GM19438 (cell line): ENCODE results near the gene AMN1.
"Not testable (repeated sequence)": the region's sequence is repeated elsewhere in the genome, so short reads cannot be mapped to it uniquely, and the experiment has no call there.

Experiments
- ATAC-seq: cut with Tn5 transposase; IDR thresholded peaks from one replicate; pipeline ENCODE4 v1.9.1; 2021; ENCODE audit warnings: low read depth; ENCODE audit not compliant: unreplicated experiment

AMN1 gene

DNA sequence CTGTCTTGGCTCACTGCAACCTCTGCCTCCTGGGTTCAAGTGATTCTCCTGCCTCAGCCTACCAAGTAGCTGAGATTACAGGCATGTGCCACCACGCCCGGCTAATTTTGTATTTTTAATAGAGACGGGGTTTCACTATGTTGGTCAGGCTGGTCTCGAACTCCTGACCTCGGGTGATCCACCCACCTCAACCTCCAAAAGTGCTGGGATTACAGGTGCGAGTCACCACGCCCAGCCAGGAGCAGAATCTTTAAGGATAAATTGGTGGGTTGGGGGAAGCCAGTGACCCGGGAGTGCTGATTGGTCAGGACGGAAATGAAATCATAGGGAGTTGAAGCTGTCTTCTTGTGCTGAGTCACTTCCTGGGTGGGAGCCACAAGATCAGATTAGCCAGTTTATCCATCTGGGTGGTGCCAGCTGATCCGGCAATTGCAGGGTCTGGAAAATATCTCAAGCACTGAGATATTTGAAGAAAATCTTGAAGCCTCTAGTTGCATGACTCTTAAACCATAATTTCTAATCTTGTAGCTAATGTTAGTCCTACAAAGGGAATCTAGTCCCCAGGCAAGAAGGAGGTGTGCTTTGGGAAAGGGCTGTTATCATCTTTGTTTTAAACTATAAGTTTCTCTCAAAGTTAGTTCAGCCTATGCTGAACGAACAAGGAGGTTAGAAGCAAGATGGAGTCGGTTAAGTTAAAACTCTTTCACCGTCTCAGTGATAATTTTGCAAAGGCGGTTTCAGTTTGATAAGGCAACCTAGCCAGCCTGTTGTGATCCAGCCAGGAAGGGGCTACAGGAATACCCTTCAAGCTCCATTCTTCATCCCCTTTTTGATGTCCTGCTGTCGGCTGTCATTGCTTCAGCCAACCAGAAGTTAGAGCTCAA is 5.0 kb upstream of the AMN1 start:
- ATAC-seq, result not testable (repeated sequence)

- ATAC-seq, result no peak
These were observed 4.2 kb upstream of the AMN1 start for GRCh38 chr12:31732926-31733548.

GRCh38 chr12:31731203-31731602 is 2.4 kb upstream of the AMN1 start:
- ATAC-seq, result not testable (repeated sequence)

GRCh38 chr12:31729705-31730104 is 884 bp upstream of the AMN1 start:
- ATAC-seq, result no peak

DNA sequence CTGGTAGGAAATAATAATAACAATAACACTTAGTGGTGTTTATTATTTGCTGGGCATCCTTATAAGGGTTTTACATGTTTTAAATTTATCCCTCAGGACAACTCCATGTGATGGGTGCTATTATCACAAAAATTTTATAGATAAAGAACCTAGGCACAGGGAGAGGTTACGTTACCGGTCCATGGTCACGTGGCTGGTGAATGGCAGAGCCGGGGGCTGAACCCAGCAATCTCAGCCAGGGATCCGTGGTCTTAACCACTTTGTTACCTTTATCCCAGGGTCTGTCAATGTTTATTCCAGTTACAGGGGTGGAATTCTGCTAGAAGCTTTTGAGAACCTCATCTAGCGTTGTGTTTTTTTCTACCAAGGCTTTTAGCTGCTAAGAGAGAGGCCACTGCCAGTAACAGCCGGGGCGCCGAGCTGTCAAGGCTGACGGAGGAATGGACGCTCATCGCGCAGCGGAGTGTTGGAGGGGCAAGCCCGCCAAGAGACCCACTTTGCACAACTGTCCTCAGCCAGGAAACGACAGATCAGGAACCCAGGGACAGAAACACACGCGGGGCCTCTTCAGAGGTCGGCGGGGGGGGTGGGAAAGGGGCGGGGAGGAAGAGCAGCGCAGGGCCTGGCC is 418 bp downstream of the AMN1 start:
- ATAC-seq, result no peak

GRCh38 chr12:31727192-31727591 is 1.6 kb downstream of the AMN1 start:
- ATAC-seq, result no peak

GRCh38 chr12:31726575-31726974 is 2.2 kb downstream of the AMN1 start:
- ATAC-seq, result no peak

GRCh38 chr12:31724557-31724956 is 4.3 kb downstream of the AMN1 start:
- no peak for ATAC-seq

- no peak for ATAC-seq
These were observed 6.2 kb downstream of the AMN1 start for GRCh38 chr12:31722580-31722979.

- not testable (repeated sequence) for ATAC-seq
These were observed 10.2 kb downstream of the AMN1 start for GRCh38 chr12:31718542-31719198.

- not testable (repeated sequence) for ATAC-seq
These were observed 11.8 kb downstream of the AMN1 start for GRCh38 chr12:31716998-31717397.

DNA sequence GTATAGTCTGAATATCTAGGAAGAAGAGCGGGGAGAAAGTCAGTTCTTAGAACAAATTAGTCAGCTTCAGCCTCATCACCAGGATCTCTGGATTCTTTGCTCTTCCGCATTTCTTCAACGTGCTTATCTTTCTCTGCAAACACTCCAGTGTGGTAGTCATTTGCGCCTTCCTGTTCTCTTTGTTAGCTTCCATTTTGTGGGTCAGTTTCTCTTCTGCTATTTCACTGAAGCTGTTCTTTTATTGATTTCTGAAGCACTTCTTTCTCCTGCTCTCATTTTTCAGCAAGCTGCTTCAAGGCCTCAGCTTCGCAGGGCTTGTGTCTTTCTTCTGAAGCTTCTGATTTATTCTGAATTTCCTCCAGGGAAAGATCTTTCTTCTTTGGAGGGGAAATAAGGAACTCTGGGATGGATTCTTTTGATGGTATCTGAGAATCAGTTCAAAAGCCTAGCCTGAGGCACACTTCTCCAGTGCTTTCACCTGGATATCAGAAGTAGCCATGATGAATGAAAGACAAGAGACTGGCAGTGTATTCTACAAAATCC is 13.5 kb downstream of the AMN1 start:
- peak; percentile 82 for ATAC-seq

DNA sequence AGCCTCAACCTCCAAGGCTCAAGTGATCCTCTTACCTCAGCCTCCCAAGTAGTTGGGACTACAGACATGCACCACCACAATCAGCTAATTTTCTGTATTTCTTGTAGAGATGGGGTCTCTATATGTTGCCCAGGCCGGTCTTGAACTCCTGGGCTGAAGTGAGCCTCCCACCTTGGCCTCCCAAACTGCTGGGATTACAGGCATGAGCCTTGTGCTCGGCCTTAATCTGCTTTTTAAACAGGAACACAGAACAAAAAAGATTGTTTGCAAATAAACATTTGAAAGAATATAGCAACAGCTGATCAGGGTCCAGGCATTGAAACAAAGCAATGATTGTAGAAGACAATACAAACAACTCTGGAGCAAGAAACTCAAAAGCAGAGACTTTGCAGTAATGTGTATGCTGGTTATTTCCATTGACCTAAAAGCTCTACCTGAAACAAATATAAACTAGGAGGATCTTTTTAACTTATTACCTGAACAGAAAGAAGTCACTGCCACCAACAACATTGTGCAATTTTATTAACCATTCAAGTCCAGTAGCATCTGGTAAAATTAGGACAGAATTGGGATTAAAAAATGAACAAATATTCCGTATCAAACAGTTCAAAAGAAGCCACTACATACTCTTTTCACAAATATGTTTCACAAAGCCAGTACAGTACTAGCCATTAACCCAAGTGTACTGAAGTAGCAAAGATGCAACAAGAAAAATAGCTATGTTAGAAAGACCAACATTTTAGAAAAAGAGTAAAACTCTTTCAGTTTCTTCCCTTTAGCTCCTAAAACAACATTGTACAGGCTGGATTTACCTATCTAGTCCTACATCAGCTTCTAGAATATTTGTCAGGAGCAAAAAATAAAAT is 14.2 kb downstream of the AMN1 start:
- ATAC-seq, result peak; percentile 31

DNA sequence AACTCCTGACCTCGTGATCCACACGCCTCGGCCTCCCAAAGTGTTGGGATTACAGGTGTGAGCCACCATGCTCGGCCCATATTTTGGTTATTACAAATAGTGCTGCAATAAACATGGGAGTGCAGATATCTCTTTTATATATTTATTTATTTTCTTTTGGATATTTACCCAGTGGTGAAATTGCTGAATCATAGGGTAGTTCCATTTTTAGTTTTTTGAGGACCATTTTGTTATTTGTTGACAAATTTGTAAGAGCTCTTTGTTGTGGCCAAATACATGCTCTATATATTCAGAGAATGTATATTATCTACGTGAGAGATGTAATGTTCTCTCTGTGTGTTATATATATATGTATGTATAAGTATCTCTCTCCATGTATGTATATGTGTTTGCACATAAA is 15.9 kb downstream of the AMN1 start:
- ATAC-seq, result no peak

DNA sequence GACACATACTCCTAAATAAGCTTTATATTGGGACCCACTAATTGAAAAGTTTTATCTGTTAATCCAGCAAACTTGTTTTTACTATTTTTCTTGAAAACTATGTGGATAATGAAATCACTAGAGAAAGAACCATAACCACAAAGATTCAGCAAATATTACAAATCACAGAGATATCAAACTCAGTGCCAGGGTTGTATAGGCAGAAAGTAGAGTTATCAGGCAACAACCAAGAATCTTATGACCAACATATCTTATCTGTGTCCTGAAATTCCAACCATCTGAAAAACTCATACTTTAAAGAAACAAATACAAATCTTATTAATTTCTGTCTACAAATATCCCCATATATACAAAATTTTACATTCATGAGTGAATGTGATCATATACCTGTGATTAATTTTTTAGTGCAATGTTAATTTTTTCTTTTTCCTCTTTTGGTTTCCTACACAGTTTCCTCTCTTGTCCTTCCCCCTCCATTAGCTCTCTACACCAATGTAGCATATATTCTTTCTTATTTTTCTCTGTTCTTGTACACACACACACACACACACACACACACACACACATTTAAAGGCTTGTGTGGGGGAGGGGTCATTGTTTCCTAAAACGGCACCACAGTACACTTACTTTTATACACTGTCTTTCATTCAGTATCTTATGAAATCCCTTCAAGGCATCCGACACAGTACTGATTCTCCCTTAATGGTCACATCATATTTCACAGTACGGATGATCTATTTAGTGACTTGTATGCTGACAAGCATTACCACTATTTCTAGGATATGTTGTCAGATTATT is 18.6 kb downstream of the AMN1 start:
- no peak for ATAC-seq

- ATAC-seq, result not testable (repeated sequence)
These were observed 20.7 kb downstream of the AMN1 start for GRCh38 chr12:31708118-31708517.

DNA sequence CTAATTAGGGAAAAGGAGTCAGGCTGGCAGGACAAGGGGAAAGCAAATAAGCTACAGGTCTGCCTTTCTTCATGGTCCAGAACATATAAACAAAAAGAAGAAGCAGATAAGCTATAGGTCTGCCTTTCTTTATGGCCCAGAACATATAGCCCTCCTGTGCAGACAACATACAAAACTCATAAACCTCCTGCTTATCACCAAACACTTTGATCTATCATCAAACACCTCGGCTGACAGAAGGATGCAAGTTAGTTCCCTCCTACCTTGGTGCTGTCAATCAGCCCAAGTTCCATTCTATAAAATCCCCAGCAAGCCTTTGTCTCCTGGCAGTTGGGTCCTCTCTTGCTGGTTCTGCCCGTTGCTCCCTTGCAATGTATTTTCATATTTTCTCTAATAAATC is 23.2 kb downstream of the AMN1 start:
- ATAC-seq, result no peak

GRCh38 chr12:31702047-31702446 is 26.8 kb downstream of the AMN1 start:
- no peak for ATAC-seq

DNA sequence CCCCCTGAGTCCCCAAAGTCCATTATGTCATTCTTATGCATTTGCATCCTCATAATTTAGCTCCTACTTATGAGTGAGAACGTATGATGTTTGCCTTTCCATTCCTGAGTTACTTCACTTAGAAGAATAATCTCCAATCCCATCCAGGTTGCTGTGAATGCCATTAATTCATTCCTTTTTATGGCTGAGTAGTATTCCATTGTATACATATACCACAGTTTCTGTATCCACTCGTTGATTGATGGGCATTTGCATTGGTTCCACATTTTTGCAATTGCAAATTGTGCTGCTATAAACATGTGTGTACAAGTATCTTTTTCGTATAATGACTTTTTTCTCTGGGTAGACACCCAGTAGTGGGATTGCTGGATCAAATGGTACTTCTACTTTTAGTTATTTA is 38.9 kb downstream of the AMN1 start:
- ATAC-seq, result not testable (repeated sequence)
